ENCODE measurements around the gene CHRDL1.

The CHRDL1 gene

DNA sequence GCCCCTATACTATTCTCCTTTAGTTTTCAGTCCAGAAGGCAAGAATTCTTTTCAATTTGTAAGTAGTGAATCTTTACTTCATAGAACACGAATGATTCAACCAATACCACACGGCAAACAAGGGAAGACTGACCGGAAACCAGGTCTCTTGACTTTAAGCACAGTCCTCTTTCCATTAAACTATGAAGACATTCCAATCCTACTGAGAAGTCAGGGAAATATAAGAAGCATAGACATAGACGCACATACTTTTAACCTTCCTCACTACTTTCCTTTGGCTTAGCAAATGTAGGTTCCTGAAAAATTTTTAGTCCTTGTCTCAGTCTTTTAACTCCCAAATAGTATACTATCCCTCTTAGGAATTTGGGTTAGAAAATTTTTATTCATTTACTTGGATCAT is 9.1 kb downstream of the CHRDL1 start:
- Histone ChIP-seq H3K79me2 (ENCODE audit: insufficient read depth, low read length) (no peaks in the 10 kb centered on the region), H2AFZ (ENCODE audit: low read length) (no peak overlapping the region), H3K36me3 (ENCODE audit: insufficient read depth, low read length) (no peaks in the 10 kb centered on the region), H3F3A (ENCODE audit: low read depth) (no peaks in the 10 kb centered on the region), H3K9me2 (replicated peaks; ENCODE audit: low read depth, low read length) (no peaks in the 10 kb centered on the region), H3K4me3 (ENCODE audit: low read length, poor library complexity, severe bottlenecking) (no peak overlapping the region), H4K20me1 (ENCODE audit: insufficient read depth, low read length, poor library complexity, severe bottlenecking) (no peaks in the 10 kb centered on the region), H3K4me1 (ENCODE audit: insufficient read depth, low read length, poor library complexity, severe bottlenecking) (no peaks in the 10 kb centered on the region), H3K9me3 (ENCODE audit: insufficient read depth, low read depth, low read length) (no peaks in the 10 kb centered on the region), H3K9ac (ENCODE audit: low read depth, low read length, poor library complexity, severe bottlenecking) (no peak overlapping the region), H3K4me2 (ENCODE audit: low read depth, low read length, poor library complexity, severe bottlenecking) (no peak overlapping the region), H3K27me3 (ENCODE audit: insufficient read depth, low read length, poor library complexity, severe bottlenecking) (no peaks in the 10 kb centered on the region)
- TF ChIP-seq, protein P1, sequence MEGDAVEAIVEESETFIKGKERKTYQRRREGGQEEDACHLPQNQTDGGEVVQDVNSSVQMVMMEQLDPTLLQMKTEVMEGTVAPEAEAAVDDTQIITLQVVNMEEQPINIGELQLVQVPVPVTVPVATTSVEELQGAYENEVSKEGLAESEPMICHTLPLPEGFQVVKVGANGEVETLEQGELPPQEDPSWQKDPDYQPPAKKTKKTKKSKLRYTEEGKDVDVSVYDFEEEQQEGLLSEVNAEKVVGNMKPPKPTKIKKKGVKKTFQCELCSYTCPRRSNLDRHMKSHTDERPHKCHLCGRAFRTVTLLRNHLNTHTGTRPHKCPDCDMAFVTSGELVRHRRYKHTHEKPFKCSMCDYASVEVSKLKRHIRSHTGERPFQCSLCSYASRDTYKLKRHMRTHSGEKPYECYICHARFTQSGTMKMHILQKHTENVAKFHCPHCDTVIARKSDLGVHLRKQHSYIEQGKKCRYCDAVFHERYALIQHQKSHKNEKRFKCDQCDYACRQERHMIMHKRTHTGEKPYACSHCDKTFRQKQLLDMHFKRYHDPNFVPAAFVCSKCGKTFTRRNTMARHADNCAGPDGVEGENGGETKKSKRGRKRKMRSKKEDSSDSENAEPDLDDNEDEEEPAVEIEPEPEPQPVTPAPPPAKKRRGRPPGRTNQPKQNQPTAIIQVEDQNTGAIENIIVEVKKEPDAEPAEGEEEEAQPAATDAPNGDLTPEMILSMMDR (conservative IDR thresholded peaks at IDR 0.05; ENCODE audit: low read length) = no peak
- no peak for TF ChIP-seq EZH2phosphoT487 (IDR thresholded peaks at IDR 0.05; ENCODE audit: borderline replicate concordance)

DNA sequence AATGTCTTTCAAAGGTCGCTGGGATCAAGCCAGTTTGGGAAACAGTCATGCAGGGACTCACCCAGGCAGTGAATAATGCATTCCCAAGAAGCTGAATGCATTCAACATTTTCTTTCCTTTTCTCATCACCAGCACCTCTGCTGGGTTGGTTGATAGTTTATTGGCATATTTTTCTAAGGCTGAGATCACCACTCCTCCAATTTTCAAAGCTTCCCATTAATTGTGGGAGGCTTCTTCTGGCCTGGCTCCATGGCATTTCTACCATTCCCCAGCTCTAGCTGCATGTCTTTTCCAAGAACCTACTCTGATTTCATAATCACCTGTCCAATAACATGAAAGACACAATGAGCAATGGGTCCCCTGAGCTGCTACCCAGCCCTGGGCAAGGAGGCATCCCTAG is 35.8 kb downstream of the CHRDL1 start:
- Histone ChIP-seq H3K9me3 (ENCODE audit: insufficient read depth, low read depth, low read length) (no peaks in the 10 kb centered on the region), H3K9ac (ENCODE audit: low read depth, low read length, poor library complexity, severe bottlenecking) (no peak overlapping the region), H4K20me1 (ENCODE audit: insufficient read depth, low read length, poor library complexity, severe bottlenecking) (no peaks in the 10 kb centered on the region), H3K4me2 (ENCODE audit: low read depth, low read length, poor library complexity, severe bottlenecking) (no peak overlapping the region), H3K79me2 (ENCODE audit: insufficient read depth, low read length) (no peaks in the 10 kb centered on the region), H2AFZ (ENCODE audit: low read length) (no peak overlapping the region), H3F3A (ENCODE audit: low read depth) (no peaks in the 10 kb centered on the region), H3K36me3 (ENCODE audit: insufficient read depth, low read length) (no peaks in the 10 kb centered on the region), H3K27me3 (ENCODE audit: insufficient read depth, low read length, poor library complexity, severe bottlenecking) (no peaks in the 10 kb centered on the region), H3K9me2 (replicated peaks; ENCODE audit: low read depth, low read length) (no peaks in the 10 kb centered on the region), H3K4me1 (ENCODE audit: insufficient read depth, low read length, poor library complexity, severe bottlenecking) (no peaks in the 10 kb centered on the region), H3K4me3 (ENCODE audit: low read length, poor library complexity, severe bottlenecking) (no peak overlapping the region)
- no peak for TF ChIP-seq EZH2phosphoT487 (IDR thresholded peaks at IDR 0.05; ENCODE audit: borderline replicate concordance)
- TF ChIP-seq, protein P1 (conservative IDR thresholded peaks at IDR 0.05; ENCODE audit: low read length) = no peak

DNA sequence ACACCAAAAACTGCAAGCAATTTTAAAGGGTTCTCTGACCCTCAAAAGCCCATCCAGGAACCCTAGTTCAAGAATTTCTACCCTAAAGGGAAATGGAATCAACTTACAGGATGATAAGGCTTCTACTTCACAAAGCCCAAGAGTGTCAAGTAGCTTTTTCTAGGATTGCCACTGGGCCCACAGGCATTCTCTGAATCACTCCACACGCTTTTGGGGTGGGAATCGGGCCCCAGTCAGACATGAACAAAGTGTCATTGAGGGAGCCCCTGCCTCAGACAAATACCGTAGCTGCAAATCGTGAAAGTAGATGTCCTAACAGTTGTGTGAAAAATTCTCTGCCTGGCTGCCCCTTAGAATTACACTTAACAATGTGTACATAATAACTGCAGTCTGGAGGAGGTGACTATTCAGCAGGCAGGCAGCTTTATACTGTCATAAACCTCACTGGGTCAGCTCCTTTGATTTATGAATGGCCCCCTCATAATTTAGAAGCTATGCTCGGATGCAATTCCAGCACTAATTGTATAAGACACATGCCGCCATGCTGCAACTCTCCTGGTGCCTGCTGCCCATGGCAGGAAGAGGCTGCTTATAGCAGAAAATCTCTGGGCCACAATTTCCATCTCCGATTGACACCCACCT is 36.7 kb downstream of the CHRDL1 start:
- H3K27me3 ChIP-seq (ENCODE audit: insufficient read depth, low read length, poor library complexity, severe bottlenecking) = no peaks in the 10 kb centered on the region
- H3K4me2 ChIP-seq (ENCODE audit: low read depth, low read length, poor library complexity, severe bottlenecking) = no peak overlapping the region
- no peaks in the 10 kb centered on the region for H3K4me1 ChIP-seq (ENCODE audit: insufficient read depth, low read length, poor library complexity, severe bottlenecking)
- H3F3A ChIP-seq (ENCODE audit: low read depth) = no peaks in the 10 kb centered on the region
- H4K20me1 ChIP-seq (ENCODE audit: insufficient read depth, low read length, poor library complexity, severe bottlenecking) = no peaks in the 10 kb centered on the region
- H2AFZ ChIP-seq (ENCODE audit: low read length) = no peak overlapping the region
- H3K9me2 ChIP-seq (replicated peaks; ENCODE audit: low read depth, low read length) = no peaks in the 10 kb centered on the region
- no peak overlapping the region for H3K9ac ChIP-seq (ENCODE audit: low read depth, low read length, poor library complexity, severe bottlenecking)
- no peaks in the 10 kb centered on the region for H3K9me3 ChIP-seq (ENCODE audit: insufficient read depth, low read depth, low read length)
- TF ChIP-seq, protein P1 (conservative IDR thresholded peaks at IDR 0.05; ENCODE audit: low read length) = no peak
- TF ChIP-seq EZH2phosphoT487 (IDR thresholded peaks at IDR 0.05; ENCODE audit: borderline replicate concordance) = no peak
- no peak overlapping the region for H3K4me3 ChIP-seq (ENCODE audit: low read length, poor library complexity, severe bottlenecking)
- no peaks in the 10 kb centered on the region for H3K79me2 ChIP-seq (ENCODE audit: insufficient read depth, low read length)
- no peaks in the 10 kb centered on the region for H3K36me3 ChIP-seq (ENCODE audit: insufficient read depth, low read length)

Measured in Loucy (cell line).